AG04450 (cell line): ENCODE results near the gene GRB7. TPM values are rescaled to one million over a fixed set of nuclear protein-coding genes. Genes with fewer than 3 reads are reported as not detected.
"Not testable (repeated sequence)": the region's sequence is repeated elsewhere in the genome, so short reads cannot be mapped to it uniquely, and the experiment has no call there.

Experiments
- CTCF ChIA-PET: fragments of 300-600, 350-600 bp; formaldehyde crosslinking; extraction: SDS; loops from one replicate; lab custom pipeline; 2022; ENCODE audit warnings: antibody characterized with exemption, inconsistent platforms; lab: Charles Lee
- POLR2A ChIA-PET: fragments of 350-600 bp; formaldehyde crosslinking; extraction: SDS; loops from one replicate; lab custom pipeline; 2021; ENCODE audit warnings: antibody characterized with exemption, inconsistent platforms; lab: Yijun Ruan, JAX
- DNase-seq: peaks from one replicate; pipeline ENCODE4 v3.0.0-alpha.2; 2011; ENCODE audit warnings: low read depth, low spot score
- H3K27ac ChIP-seq: one replicate; pipeline ENCODE4 v1.5.1; 2012; ENCODE audit warnings: low read depth, low read length, control low read depth
- H3K27me3 ChIP-seq: one replicate; pipeline ENCODE4 v1.6.0; 2012; ENCODE audit warnings: low read length; ENCODE audit not compliant: control insufficient read depth, insufficient read depth
- H3K4me3 ChIP-seq: 2 replicates; pipeline ENCODE4 v1.5.1; 2011; ENCODE audit warnings: mild to moderate bottlenecking, low read depth, low read length, control low read depth
- H3K9me3 ChIP-seq: 2 replicates; pipeline ENCODE4 v1.5.1; 2012; ENCODE audit warnings: low read length; ENCODE audit not compliant: control insufficient read depth, insufficient read depth
- polyA plus RNA-seq: library from polyadenylated mRNA; depleted of rRNA; stranded (reverse); fragments of >200 nt; gene quantifications from 2 replicates; pipeline ENCODE4 v1.2.3, GENCODE V29; 2011
- TF ChIP-seq, protein P1 (sequence below): IDR thresholded peaks from 2 replicates; pipeline ENCODE4 v1.5.1; 2011; ENCODE audit warnings: low read depth, low read length, control low read depth, inconsistent platforms

GRB7 gene
- polyA plus RNA-seq, 1 experiment, result 0.05 TPM

DNA sequence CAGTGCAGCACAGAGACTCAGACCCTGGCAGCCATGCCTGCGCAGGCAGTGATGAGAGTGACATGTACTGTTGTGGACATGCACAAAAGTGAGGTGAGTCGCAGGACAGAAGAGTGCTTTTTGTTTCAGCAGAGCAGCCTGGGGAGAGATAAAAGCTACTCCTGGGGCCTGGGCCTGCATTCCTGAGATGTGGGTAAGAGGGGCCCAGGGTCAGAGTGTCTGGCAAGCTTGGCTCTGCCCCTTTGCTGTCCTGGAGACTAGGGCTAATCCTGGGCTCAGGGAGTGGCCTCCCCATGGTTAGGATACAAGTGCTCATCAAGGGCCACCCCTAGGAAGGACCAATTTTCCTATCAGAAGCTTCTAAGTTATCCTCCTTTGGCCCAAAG, 42.7 kb upstream of the GRB7 start:
- ChIA-PET CTCF (interaction anchor here (4.3 kb wide), 1 partner anchor 73 kb away, joined by 15 read pairs; no protein-coding TSS in a partner anchor), POLR2A (interaction anchor here (0.5 kb wide), 1 partner anchor 35 kb away, joined by 3 read pairs; no protein-coding TSS in a partner anchor)

DNA sequence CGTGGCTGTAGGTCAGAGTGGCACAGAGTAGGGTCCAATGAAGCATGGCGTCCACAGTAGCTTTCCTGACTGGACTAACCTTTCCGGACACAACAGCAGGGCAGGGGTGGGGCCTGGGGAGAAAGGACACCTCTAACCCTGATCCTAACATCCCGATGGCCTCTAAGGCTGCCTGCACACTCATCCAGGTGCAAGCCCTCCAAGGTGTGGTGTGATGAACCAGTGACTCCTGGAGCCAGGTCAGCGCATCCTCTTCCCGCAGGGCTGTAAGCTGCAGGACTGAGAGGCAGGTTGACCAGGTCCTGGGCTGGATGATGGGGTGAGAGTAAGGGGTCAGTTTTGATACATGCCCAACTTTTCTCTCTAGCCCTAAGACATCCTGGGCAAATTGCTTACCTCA, 41.0 kb upstream of the GRB7 start:
- Histone ChIP-seq H3K27me3 (no peaks in the 10 kb centered on the region), H3K27ac (no peak overlapping the region), H3K9me3 (no peaks in the 10 kb centered on the region), H3K4me3 (no peak overlapping the region)
- TF ChIP-seq, protein P1, sequence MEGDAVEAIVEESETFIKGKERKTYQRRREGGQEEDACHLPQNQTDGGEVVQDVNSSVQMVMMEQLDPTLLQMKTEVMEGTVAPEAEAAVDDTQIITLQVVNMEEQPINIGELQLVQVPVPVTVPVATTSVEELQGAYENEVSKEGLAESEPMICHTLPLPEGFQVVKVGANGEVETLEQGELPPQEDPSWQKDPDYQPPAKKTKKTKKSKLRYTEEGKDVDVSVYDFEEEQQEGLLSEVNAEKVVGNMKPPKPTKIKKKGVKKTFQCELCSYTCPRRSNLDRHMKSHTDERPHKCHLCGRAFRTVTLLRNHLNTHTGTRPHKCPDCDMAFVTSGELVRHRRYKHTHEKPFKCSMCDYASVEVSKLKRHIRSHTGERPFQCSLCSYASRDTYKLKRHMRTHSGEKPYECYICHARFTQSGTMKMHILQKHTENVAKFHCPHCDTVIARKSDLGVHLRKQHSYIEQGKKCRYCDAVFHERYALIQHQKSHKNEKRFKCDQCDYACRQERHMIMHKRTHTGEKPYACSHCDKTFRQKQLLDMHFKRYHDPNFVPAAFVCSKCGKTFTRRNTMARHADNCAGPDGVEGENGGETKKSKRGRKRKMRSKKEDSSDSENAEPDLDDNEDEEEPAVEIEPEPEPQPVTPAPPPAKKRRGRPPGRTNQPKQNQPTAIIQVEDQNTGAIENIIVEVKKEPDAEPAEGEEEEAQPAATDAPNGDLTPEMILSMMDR, result no peak
- POLR2A ChIA-PET, result no interaction called here
- DNase-seq, result no peak
- CTCF ChIA-PET, result interaction anchor here (4.3 kb wide), 1 partner anchor 75 kb away, joined by 15 read pairs; no protein-coding TSS in a partner anchor

More for the DNA sequence above, 42.7 kb upstream of the GRB7 start:
- H3K27ac ChIP-seq, result no peak overlapping the region
- TF ChIP-seq, protein P1, result no peak
- H3K27me3 ChIP-seq, result no peaks in the 10 kb centered on the region
- H3K9me3 ChIP-seq, result no peaks in the 10 kb centered on the region
- DNase-seq, result no peak
- no peak overlapping the region for H3K4me3 ChIP-seq

DNA sequence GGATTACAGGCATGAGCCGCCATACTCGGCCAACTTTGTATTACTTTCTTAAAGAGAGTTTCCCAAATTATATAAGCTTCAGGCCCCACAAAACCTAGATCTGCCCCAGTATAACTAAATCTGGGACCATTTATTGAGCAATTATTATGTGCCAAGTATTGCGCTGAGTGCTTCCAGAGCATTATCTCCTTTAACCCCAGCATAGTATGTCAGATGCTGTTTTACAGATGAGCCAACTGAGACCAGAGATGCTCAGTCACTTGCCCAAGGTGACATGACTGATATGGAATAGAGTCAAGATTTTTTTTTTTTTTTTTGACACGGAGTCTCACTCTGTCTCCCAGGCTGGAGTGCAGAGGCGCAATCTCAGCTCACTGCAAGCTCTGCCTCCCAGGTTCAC, 39.8 kb upstream of the GRB7 start:
- TF ChIP-seq, protein P1, result no peak
- Histone ChIP-seq H3K27ac (no peak overlapping the region), H3K27me3 (no peaks in the 10 kb centered on the region), H3K4me3 (no peak overlapping the region), H3K9me3 (no peaks in the 10 kb centered on the region)
- no peak for DNase-seq
- ChIA-PET CTCF (interaction anchor here (4.3 kb wide), 1 partner anchor 76 kb away, joined by 15 read pairs; no protein-coding TSS in a partner anchor), POLR2A (no interaction called here)

DNA sequence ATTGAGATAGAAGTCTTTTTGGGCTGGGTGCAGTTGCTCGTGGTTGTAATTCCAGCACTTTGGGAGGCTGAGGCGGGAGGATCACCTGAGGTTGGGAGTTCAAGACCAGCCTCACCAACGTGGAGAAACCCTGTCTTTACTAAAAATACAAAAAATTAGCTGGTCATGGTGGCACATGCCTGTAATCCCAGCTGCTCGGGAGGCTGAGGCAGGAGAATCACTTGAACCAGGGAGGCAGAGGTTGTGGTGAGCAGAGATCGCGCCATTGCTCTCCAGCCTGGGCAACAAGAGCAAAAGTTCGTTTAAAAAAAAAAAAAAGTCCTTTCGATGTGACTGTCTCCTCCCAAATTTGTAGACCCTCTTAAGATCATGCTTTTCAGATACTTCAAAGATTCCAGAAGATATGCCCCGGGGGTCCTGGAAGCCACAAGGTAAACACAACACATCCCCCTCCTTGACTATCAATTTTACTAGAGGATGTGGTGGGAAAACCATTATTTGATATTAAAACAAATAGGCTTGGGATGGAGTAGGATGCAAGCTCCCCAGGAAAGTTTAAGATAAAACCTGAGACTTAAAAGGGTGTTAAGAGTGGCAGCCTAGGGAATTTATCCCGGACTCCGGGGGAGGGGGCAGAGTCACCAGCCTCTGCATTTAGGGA, 38.5 kb upstream of the GRB7 start:
- H3K27me3 ChIP-seq, H3K27ac ChIP-seq, DNase-seq, H3K9me3 ChIP-seq: not testable (repeated sequence)
- peak overlapping the region; percentile 77 for H3K4me3 ChIP-seq
- CTCF ChIA-PET, result interaction anchor here (1.2 to 3.8 kb wide), 3 partner anchors 23 to 78 kb away, joined by 3 to 15 read pairs (median 4); partner anchors contain the start of gene MIEN1
- POLR2A ChIA-PET, result interaction anchor here (0.7 to 1.8 kb wide), 9 partner anchors 10 to 285 kb away, joined by 3 to 18 read pairs (median 5); partner anchors contain the start of genes MIEN1 and PGAP3

DNA sequence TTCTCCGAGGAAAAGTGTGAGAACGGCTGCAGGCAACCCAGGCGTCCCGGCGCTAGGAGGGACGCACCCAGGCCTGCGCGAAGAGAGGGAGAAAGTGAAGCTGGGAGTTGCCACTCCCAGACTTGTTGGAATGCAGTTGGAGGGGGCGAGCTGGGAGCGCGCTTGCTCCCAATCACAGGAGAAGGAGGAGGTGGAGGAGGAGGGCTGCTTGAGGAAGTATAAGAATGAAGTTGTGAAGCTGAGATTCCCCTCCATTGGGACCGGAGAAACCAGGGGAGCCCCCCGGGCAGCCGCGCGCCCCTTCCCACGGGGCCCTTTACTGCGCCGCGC, 38.0 kb upstream of the GRB7 start, which contains the start of gene ERBB2:
TSS of gene ERBB2 (plus strand) at position 247 of the 330 bp plus-strand sequence. CDS start 175 bp downstream, outside the sequence.
- peak; percentile 41 for DNase-seq
- H3K27ac ChIP-seq, result no peak within 1 kb of the TSS
- ChIA-PET POLR2A (interaction anchor here (0.7 to 1.8 kb wide), 9 partner anchors 10 to 286 kb away, joined by 3 to 18 read pairs (median 5); partner anchors contain the start of genes MIEN1 and PGAP3), CTCF (interaction anchor here (1.2 to 3.8 kb wide), 3 partner anchors 23 to 78 kb away, joined by 3 to 15 read pairs (median 4); partner anchors contain the start of gene MIEN1)
- no peaks in the 10 kb centered on the region for H3K9me3 ChIP-seq
- H3K4me3 ChIP-seq, result peak within 1 kb of the TSS; percentile 77
- TF ChIP-seq, protein P1, result no peak
- no peaks in the 10 kb centered on the region for H3K27me3 ChIP-seq
